GM12874 (cell line): ENCODE data around the gene NOP10.

Experiments
- CTCF ChIP-seq: IDR thresholded peaks from 2 replicates; pipeline ENCODE4 v1.5.1; 2011; ENCODE audit warnings: low read depth, mild to moderate bottlenecking, control low read depth, low read length, moderate library complexity; ENCODE audit not compliant: insufficient read depth

The NOP10 gene

GRCh38 chr15:34304613-34305012, 38.3 kb downstream of the NOP10 start:
- no peak for TF ChIP-seq CTCF

GRCh38 chr15:34301058-34301457, 41.9 kb downstream of the NOP10 start:
- TF ChIP-seq CTCF: no peak

GRCh38 chr15:34297059-34297458, 45.9 kb downstream of the NOP10 start:
- TF ChIP-seq CTCF: no peak

GRCh38 chr15:34292621-34293020, 50.3 kb downstream of the NOP10 start:
- no peak for TF ChIP-seq CTCF
